ENCODE data around the gene COPS2. TPM values are rescaled to one million over a fixed set of nuclear protein-coding genes. Genes with fewer than 3 reads are reported as not detected.
"Not testable (repeated sequence)": the region's sequence is repeated elsewhere in the genome, so short reads cannot be mapped to it uniquely, and the experiment has no call there.

Gene COPS2
- total RNA-seq, 1 experiment from 2014 or later: 88.3 TPM

GRCh38 chr15:49178497-49178896, 23.1 kb upstream of the COPS2 start:
- no peak for TF ChIP-seq CTCF (conservative IDR thresholded peaks at IDR 0.05)
- H3K27ac Mint-ChIP-seq: no peak overlapping the region
- Histone ChIP-seq H3K23ac (ENCODE audit: insufficient read length, low read depth, low read length) (no peak overlapping the region), H3K4me2 (ENCODE audit: insufficient read depth, insufficient read length, low read length) (no peak overlapping the region), H3K56ac (ENCODE audit: insufficient read length, low read depth, low read length) (no peak overlapping the region), H4K20me1 (ENCODE audit: control insufficient read depth, insufficient read depth, insufficient read length) (no peaks in the 10 kb centered on the region), H3K9ac (ENCODE audit: extremely low read depth, insufficient read length, low read length) (no peak overlapping the region), H2BK5ac (ENCODE audit: insufficient read length, low read length) (no peak overlapping the region), H2BK20ac (ENCODE audit: low read depth, low read length, poor library complexity, severe bottlenecking) (no peak overlapping the region), H2BK15ac (ENCODE audit: low read depth, low read length) (no peak overlapping the region), H3K79me2 (ENCODE audit: insufficient read depth, low read length) (no peaks in the 10 kb centered on the region), H2BK120ac (ENCODE audit: low read depth, low read length, poor library complexity, severe bottlenecking) (no peak overlapping the region), H3K18ac (ENCODE audit: insufficient read length, low read depth, low read length) (no peak overlapping the region), H3T11ph (ENCODE audit: low read length) (no peak overlapping the region), H3K4ac (ENCODE audit: low read depth, low read length) (no peak overlapping the region), H2AK5ac (ENCODE audit: insufficient read length, low read length) (no peak overlapping the region), H2AFZ (ENCODE audit: low read length) (no peak overlapping the region), H4K91ac (ENCODE audit: insufficient read length, low read depth, low read length) (no peak overlapping the region), H3K4me1 (ENCODE audit: insufficient read depth, low read length) (no peaks in the 10 kb centered on the region), H3K27me3 (ENCODE audit: insufficient read depth, low read length) (no peaks in the 10 kb centered on the region), H3K23me2 (ENCODE audit: insufficient read length, low read depth, low read length, poor library complexity, severe bottlenecking) (no peaks in the 10 kb centered on the region), H3K14ac (ENCODE audit: insufficient read depth, low read length) (no peak overlapping the region), H3K79me1 (ENCODE audit: insufficient read depth, low read depth, low read length, poor library complexity, severe bottlenecking) (no peaks in the 10 kb centered on the region), H4K8ac (replicated peaks; ENCODE audit: insufficient read length, low read depth, low read length) (no peak overlapping the region), H3K27ac (ENCODE audit: insufficient read length, low read depth, low read length) (no peak overlapping the region), H3K9me3 (ENCODE audit: control insufficient read depth, low read depth, low read length) (no peaks in the 10 kb centered on the region), H4K5ac (ENCODE audit: insufficient read length, low read depth, low read length) (no peak overlapping the region), H2BK12ac (ENCODE audit: insufficient read length, low read depth, low read length) (no peak overlapping the region)
- WGBS (ENCODE audit: extremely low coverage, insufficient read length, low lambda C conversion rate): no CpG with 5 or more reads among the region's 7 CpGs
- no peaks in the 10 kb centered on the region for H3K27me3 Mint-ChIP-seq (ENCODE audit: low read depth)
- peaks cover 13 to 17% of the 10 kb centered on the region in 2 experiments; a peak in 4 of 5 replicates for H3K9me3 Mint-ChIP-seq
- H3K4me3 Mint-ChIP-seq: no peak overlapping the region
- peaks cover 16 to 25% (median 16%) of the 10 kb centered on the region in 3 experiments for H3K36me3 Mint-ChIP-seq (ENCODE audit: insufficient read depth in 1 of 3, low read depth in 3 of 3)
- no peak for DNase-seq
- H3K4me1 Mint-ChIP-seq: peaks cover 16 to 17% of the 10 kb centered on the region in 2 experiments

- not testable (repeated sequence) for H2AFZ ChIP-seq (ENCODE audit: low read length); H3K23me2 ChIP-seq (ENCODE audit: insufficient read length, low read depth, low read length, poor library complexity, severe bottlenecking); H4K8ac ChIP-seq (replicated peaks; ENCODE audit: insufficient read length, low read depth, low read length); H3K79me2 ChIP-seq (ENCODE audit: insufficient read depth, low read length); DNase-seq; H3K23ac ChIP-seq (ENCODE audit: insufficient read length, low read depth, low read length); H3K14ac ChIP-seq (ENCODE audit: insufficient read depth, low read length); H3K4ac ChIP-seq (ENCODE audit: low read depth, low read length); H3K9ac ChIP-seq (ENCODE audit: extremely low read depth, insufficient read length, low read length); H3K27ac ChIP-seq (ENCODE audit: insufficient read length, low read depth, low read length); H3K56ac ChIP-seq (ENCODE audit: insufficient read length, low read depth, low read length); H4K5ac ChIP-seq (ENCODE audit: insufficient read length, low read depth, low read length); H3K9me3 ChIP-seq (ENCODE audit: control insufficient read depth, low read depth, low read length); H3K27ac Mint-ChIP-seq; H2BK5ac ChIP-seq (ENCODE audit: insufficient read length, low read length); H2BK12ac ChIP-seq (ENCODE audit: insufficient read length, low read depth, low read length); H3K79me1 ChIP-seq (ENCODE audit: insufficient read depth, low read depth, low read length, poor library complexity, severe bottlenecking); H4K20me1 ChIP-seq (ENCODE audit: control insufficient read depth, insufficient read depth, insufficient read length); H2BK15ac ChIP-seq (ENCODE audit: low read depth, low read length); H4K91ac ChIP-seq (ENCODE audit: insufficient read length, low read depth, low read length); H3T11ph ChIP-seq (ENCODE audit: low read length); H3K4me1 ChIP-seq (ENCODE audit: insufficient read depth, low read length); H3K4me2 ChIP-seq (ENCODE audit: insufficient read depth, insufficient read length, low read length); H2BK20ac ChIP-seq (ENCODE audit: low read depth, low read length, poor library complexity, severe bottlenecking); H3K27me3 ChIP-seq (ENCODE audit: insufficient read depth, low read length); H3K18ac ChIP-seq (ENCODE audit: insufficient read length, low read depth, low read length); H3K4me3 Mint-ChIP-seq; H2BK120ac ChIP-seq (ENCODE audit: low read depth, low read length, poor library complexity, severe bottlenecking); H2AK5ac ChIP-seq (ENCODE audit: insufficient read length, low read length); H3K27me3 Mint-ChIP-seq (ENCODE audit: low read depth)
- no CpG with 5 or more reads among the region's 6 CpGs for WGBS (ENCODE audit: extremely low coverage, insufficient read length, low lambda C conversion rate)
- peaks cover 14 to 17% of the 10 kb centered on the region in 2 experiments for H3K4me1 Mint-ChIP-seq
- H3K9me3 Mint-ChIP-seq: peaks cover 13 to 17% of the 10 kb centered on the region in 2 experiments; a peak in 4 of 5 replicates
- peaks cover 16 to 22% (median 16%) of the 10 kb centered on the region in 3 experiments for H3K36me3 Mint-ChIP-seq (ENCODE audit: insufficient read depth in 1 of 3, low read depth in 3 of 3)
These were observed 20.4 kb upstream of the COPS2 start for GRCh38 chr15:49175582-49176397.

Measured in H9 (cell line).